Measurements from ENCODE around the gene PDLIM5.
A peak's percentile ranks its signal among the peaks of the same experiment; 100 is the strongest.
"Not testable (repeated sequence)": the region's sequence is repeated elsewhere in the genome, so short reads cannot be mapped to it uniquely, and the experiment has no call there.

PDLIM5 gene

GRCh38 chr4:94451695-94452475 is at the start of gene PDLIM5:
Gene PDLIM5, plus strand, starts transcription at chr4:94451942. Its CDS starts 3,347 bp downstream, at chr4:94455289.
- Histone ChIP-seq H3K9me3 (ENCODE audit: control insufficient read depth, low read length) (no peaks in the 10 kb centered on the region), H3K27me3 (replicated peaks; ENCODE audit: control insufficient read depth, insufficient read depth, low read length) (no peaks in the 10 kb centered on the region), H3K36me3 (ENCODE audit: control insufficient read depth, insufficient read depth, low read length, severe bottlenecking) (peaks cover 12% of the 10 kb centered on the region), H3K9ac (ENCODE audit: low read length) (peak within 1 kb of the TSS; percentile 87), H3K4me1 (ENCODE audit: control insufficient read depth, insufficient read depth, low read length) (peaks cover 44% of the 10 kb centered on the region), H3K4me3 (ENCODE audit: low read length) (peak within 1 kb of the TSS; percentile 83)
- peak; percentile 98 for DNase-seq (ENCODE audit: low read depth)

GRCh38 chr4:94402439-94402838 is 49.3 kb upstream of the PDLIM5 start:
- H3K27me3 ChIP-seq (replicated peaks; ENCODE audit: control insufficient read depth, insufficient read depth, low read length); H3K36me3 ChIP-seq (ENCODE audit: control insufficient read depth, insufficient read depth, low read length, severe bottlenecking); H3K4me3 ChIP-seq (ENCODE audit: low read length); H3K9me3 ChIP-seq (ENCODE audit: control insufficient read depth, low read length); DNase-seq (ENCODE audit: low read depth); H3K9ac ChIP-seq (ENCODE audit: low read length); H3K4me1 ChIP-seq (ENCODE audit: control insufficient read depth, insufficient read depth, low read length): not testable (repeated sequence)

GRCh38 chr4:94403751-94404150 is 48.0 kb upstream of the PDLIM5 start:
- Histone ChIP-seq H3K4me3 (ENCODE audit: low read length) (no peak overlapping the region), H3K9ac (ENCODE audit: low read length) (no peak overlapping the region), H3K9me3 (ENCODE audit: control insufficient read depth, low read length) (no peaks in the 10 kb centered on the region), H3K27me3 (replicated peaks; ENCODE audit: control insufficient read depth, insufficient read depth, low read length) (no peaks in the 10 kb centered on the region), H3K36me3 (ENCODE audit: control insufficient read depth, insufficient read depth, low read length, severe bottlenecking) (no peaks in the 10 kb centered on the region), H3K4me1 (ENCODE audit: control insufficient read depth, insufficient read depth, low read length) (peaks cover 10% of the 10 kb centered on the region)
- no peak for DNase-seq (ENCODE audit: low read depth)

- Histone ChIP-seq H3K27me3 (replicated peaks; ENCODE audit: control insufficient read depth, insufficient read depth, low read length) (no peaks in the 10 kb centered on the region), H3K4me1 (ENCODE audit: control insufficient read depth, insufficient read depth, low read length) (peaks cover 29% of the 10 kb centered on the region), H3K9ac (ENCODE audit: low read length) (no peak overlapping the region), H3K9me3 (ENCODE audit: control insufficient read depth, low read length) (no peaks in the 10 kb centered on the region), H3K36me3 (ENCODE audit: control insufficient read depth, insufficient read depth, low read length, severe bottlenecking) (no peaks in the 10 kb centered on the region), H3K4me3 (ENCODE audit: low read length) (no peak overlapping the region)
- DNase-seq (ENCODE audit: low read depth), result peak; percentile 95
Observed at GRCh38 chr4:94406668-94407437, 44.9 kb upstream of the PDLIM5 start.

- Histone ChIP-seq H3K36me3 (ENCODE audit: control insufficient read depth, insufficient read depth, low read length, severe bottlenecking) (no peaks in the 10 kb centered on the region), H3K27me3 (replicated peaks; ENCODE audit: control insufficient read depth, insufficient read depth, low read length) (no peaks in the 10 kb centered on the region)
Observed at GRCh38 chr4:94407846-94408245, 43.9 kb upstream of the PDLIM5 start.

GRCh38 chr4:94408549-94409374 is 43.0 kb upstream of the PDLIM5 start:
- Histone ChIP-seq H3K9me3 (ENCODE audit: control insufficient read depth, low read length) (no peaks in the 10 kb centered on the region), H3K9ac (ENCODE audit: low read length) (no peak overlapping the region), H3K36me3 (ENCODE audit: control insufficient read depth, insufficient read depth, low read length, severe bottlenecking) (no peaks in the 10 kb centered on the region), H3K4me3 (ENCODE audit: low read length) (no peak overlapping the region), H3K4me1 (ENCODE audit: control insufficient read depth, insufficient read depth, low read length) (peaks cover 48% of the 10 kb centered on the region), H3K27me3 (replicated peaks; ENCODE audit: control insufficient read depth, insufficient read depth, low read length) (no peaks in the 10 kb centered on the region)
- peak; percentile 55 for DNase-seq (ENCODE audit: low read depth)

More at GRCh38 chr4:94407846-94408245, 43.9 kb upstream of the PDLIM5 start:
- no peak for DNase-seq (ENCODE audit: low read depth)
- Histone ChIP-seq H3K9ac (ENCODE audit: low read length) (no peak overlapping the region), H3K4me3 (ENCODE audit: low read length) (no peak overlapping the region), H3K9me3 (ENCODE audit: control insufficient read depth, low read length) (no peaks in the 10 kb centered on the region), H3K4me1 (ENCODE audit: control insufficient read depth, insufficient read depth, low read length) (peaks cover 39% of the 10 kb centered on the region)

- no peak for DNase-seq (ENCODE audit: low read depth)
- H3K9ac ChIP-seq (ENCODE audit: low read length), result no peak overlapping the region
- H3K27me3 ChIP-seq (replicated peaks; ENCODE audit: control insufficient read depth, insufficient read depth, low read length), result no peaks in the 10 kb centered on the region
Observed at GRCh38 chr4:94409375-94409679, 42.4 kb upstream of the PDLIM5 start.

GRCh38 chr4:94409962-94410361 is 41.8 kb upstream of the PDLIM5 start:
- Histone ChIP-seq H3K4me3 (ENCODE audit: low read length) (no peak overlapping the region), H3K36me3 (ENCODE audit: control insufficient read depth, insufficient read depth, low read length, severe bottlenecking) (no peaks in the 10 kb centered on the region), H3K9ac (ENCODE audit: low read length) (peak overlapping the region; percentile 39), H3K9me3 (ENCODE audit: control insufficient read depth, low read length) (no peaks in the 10 kb centered on the region), H3K27me3 (replicated peaks; ENCODE audit: control insufficient read depth, insufficient read depth, low read length) (no peaks in the 10 kb centered on the region), H3K4me1 (ENCODE audit: control insufficient read depth, insufficient read depth, low read length) (peaks cover 52% of the 10 kb centered on the region)
- DNase-seq (ENCODE audit: low read depth), result peak; percentile 17

More at GRCh38 chr4:94409375-94409679, 42.4 kb upstream of the PDLIM5 start:
- no peaks in the 10 kb centered on the region for H3K9me3 ChIP-seq (ENCODE audit: control insufficient read depth, low read length)
- no peak overlapping the region for H3K4me3 ChIP-seq (ENCODE audit: low read length)
- H3K36me3 ChIP-seq (ENCODE audit: control insufficient read depth, insufficient read depth, low read length, severe bottlenecking), result no peaks in the 10 kb centered on the region
- peaks cover 52% of the 10 kb centered on the region for H3K4me1 ChIP-seq (ENCODE audit: control insufficient read depth, insufficient read depth, low read length)

GRCh38 chr4:94410678-94411206 is 41.0 kb upstream of the PDLIM5 start:
- peak; percentile 27 for DNase-seq (ENCODE audit: low read depth)
- H3K4me1 ChIP-seq (ENCODE audit: control insufficient read depth, insufficient read depth, low read length), result peaks cover 52% of the 10 kb centered on the region

GRCh38 chr4:94411296-94411695 is 40.4 kb upstream of the PDLIM5 start:
- H3K9ac ChIP-seq (ENCODE audit: low read length), result no peak overlapping the region
- DNase-seq (ENCODE audit: low read depth), result no peak
- no peaks in the 10 kb centered on the region for H3K9me3 ChIP-seq (ENCODE audit: control insufficient read depth, low read length)
- no peaks in the 10 kb centered on the region for H3K36me3 ChIP-seq (ENCODE audit: control insufficient read depth, insufficient read depth, low read length, severe bottlenecking)
- peaks cover 52% of the 10 kb centered on the region for H3K4me1 ChIP-seq (ENCODE audit: control insufficient read depth, insufficient read depth, low read length)
- H3K4me3 ChIP-seq (ENCODE audit: low read length), result no peak overlapping the region
- H3K27me3 ChIP-seq (replicated peaks; ENCODE audit: control insufficient read depth, insufficient read depth, low read length), result no peaks in the 10 kb centered on the region

More at GRCh38 chr4:94410678-94411206, 41.0 kb upstream of the PDLIM5 start:
- H3K27me3 ChIP-seq (replicated peaks; ENCODE audit: control insufficient read depth, insufficient read depth, low read length), result no peaks in the 10 kb centered on the region
- peak overlapping the region; percentile 23 for H3K4me3 ChIP-seq (ENCODE audit: low read length)
- H3K9me3 ChIP-seq (ENCODE audit: control insufficient read depth, low read length), result no peaks in the 10 kb centered on the region
- H3K36me3 ChIP-seq (ENCODE audit: control insufficient read depth, insufficient read depth, low read length, severe bottlenecking), result no peaks in the 10 kb centered on the region
- peak overlapping the region; percentile 39 for H3K9ac ChIP-seq (ENCODE audit: low read length)
